HepG2 (cell line): Measurements from ENCODE around the gene BID. TPM values are rescaled to one million over a fixed set of nuclear protein-coding genes. Genes with fewer than 3 reads are reported as not detected.

ENCODE experiments used
- CBX1 ChIP-seq: IDR thresholded peaks from one replicate; pipeline ENCODE4 v1.6.1; 2016; ENCODE audit warnings: antibody characterized with exemption, low read depth
- CEBPB ChIP-seq: IDR thresholded peaks from 2 replicates; pipeline ENCODE4 v1.6.1; 2011; ENCODE audit warnings: low read depth, low read length, improper control_type of control experiment, borderline replicate concordance
- ELF1 ChIP-seq: sonication (generic); formaldehyde crosslinking; IDR thresholded peaks from 2 replicates; pipeline ENCODE4 v1.4.0; 2020; ENCODE audit warnings: missing genetic modification reagents
- FOSL2 ChIP-seq: sonication (generic); formaldehyde crosslinking; IDR thresholded peaks from 2 replicates; pipeline ENCODE4 v1.4.0; 2020; ENCODE audit warnings: missing genetic modification reagents
- FOXA3 ChIP-seq: IDR thresholded peaks from 2 replicates; pipeline ENCODE4 v1.6.1; 2016; ENCODE audit warnings: missing genetic modification reagents, missing compliant biosample characterization
- HMGA1 ChIP-seq: sonication (generic); formaldehyde crosslinking; conservative IDR thresholded peaks from 2 replicates; pipeline ENCODE4 v1.4.0; 2020; ENCODE audit warnings: missing genetic modification reagents
- MIER2 ChIP-seq: IDR thresholded peaks from 2 replicates; pipeline ENCODE4 v1.6.1; 2016; ENCODE audit warnings: missing biosample characterization, missing genetic modification reagents
- NFE2 ChIP-seq: sonication (generic); formaldehyde crosslinking; IDR thresholded peaks from 2 replicates; pipeline ENCODE4 v1.4.0; 2020; ENCODE audit warnings: missing genetic modification reagents
- SMYD3 ChIP-seq: sonication (generic); formaldehyde crosslinking; IDR thresholded peaks from 2 replicates; pipeline ENCODE4 v1.8.1; 2023; ENCODE audit warnings: mild to moderate bottlenecking, missing genetic modification reagents
- TP53 ChIP-seq: sonication (generic); formaldehyde crosslinking; conservative IDR thresholded peaks from 2 replicates; pipeline ENCODE4 v1.4.0; 2020; ENCODE audit warnings: missing genetic modification reagents
- ZNF205 ChIP-seq: IDR thresholded peaks from 2 replicates; pipeline ENCODE4 v1.6.1; 2018; ENCODE audit warnings: missing biosample characterization, missing genetic modification reagents
- ZSCAN9 ChIP-seq: IDR thresholded peaks from 2 replicates; pipeline ENCODE4 v1.6.1; 2016; ENCODE audit warnings: borderline replicate concordance
- polyA plus RNA-seq, 8 experiments: library from polyadenylated mRNA; depleted of rRNA in 3 of 8; stranded (reverse) in 7 of 8; unstranded in 1 of 8; fragments of >200 nt; fragmentation: Illumina TruSeq in 4 of 8; extraction: Trizol in 4 of 8; gene quantifications; 2 replicates each; pipeline versions ENCODE4 v1.2.1 to v1.2.3, GENCODE V29; 2011 to 2016; ENCODE audit warnings: low read depth in 4 of 8, missing spikeins in 1 of 8, mixed read lengths in 1 of 8; ENCODE audit not compliant: insufficient read depth in 1 of 8
- total RNA-seq, 5 experiments: library from RNA; depleted of rRNA; stranded (reverse); fragments of >200 nt; fragmentation: Illumina TruSeq; extraction: Trizol; gene quantifications; 2 replicates each; pipeline ENCODE4 v1.2.3, GENCODE V29; 2016; ENCODE audit warnings: low read depth in 1 of 5
- TF ChIP-seq, protein P1 (sequence below): IDR thresholded peaks from 2 replicates; pipeline ENCODE4 v1.6.1; 2016; ENCODE audit warnings: missing compliant biosample characterization, missing genetic modification reagents, borderline replicate concordance
- TF ChIP-seq, protein P2 (sequence below): sonication (generic); formaldehyde crosslinking; IDR thresholded peaks from 2 replicates; pipeline ENCODE4 v1.4.0; 2020; ENCODE audit warnings: missing genetic modification reagents
- TF ChIP-seq, protein P3 (sequence below): sonication (generic); formaldehyde crosslinking; IDR thresholded peaks from 2 replicates; pipeline ENCODE4 v1.4.0; 2020; ENCODE audit warnings: mild to moderate bottlenecking, missing genetic modification reagents
- TF ChIP-seq, protein P4 (sequence below): sonication (generic); formaldehyde crosslinking; IDR thresholded peaks from 2 replicates; pipeline ENCODE4 v1.4.0; 2020; ENCODE audit warnings: mild to moderate bottlenecking, missing genetic modification reagents
- TF ChIP-seq, protein P5 (sequence below): IDR thresholded peaks from 2 replicates; pipeline ENCODE4 v1.6.1; 2016; ENCODE audit warnings: missing compliant biosample characterization, missing genetic modification reagents, borderline replicate concordance
- TF ChIP-seq, protein P6 (sequence below): sonication (generic); formaldehyde crosslinking; IDR thresholded peaks from 2 replicates; pipeline ENCODE4 v1.5.0; 2020; ENCODE audit warnings: mild to moderate bottlenecking, missing genetic modification reagents, borderline replicate concordance

Gene BID
- total and polyA plus RNA-seq, 2 of the 13 experiments (the other 11 are each of a cell fraction or from before 2014, with no cell fraction given) = 35.3 to 51.7 TPM

DNA sequence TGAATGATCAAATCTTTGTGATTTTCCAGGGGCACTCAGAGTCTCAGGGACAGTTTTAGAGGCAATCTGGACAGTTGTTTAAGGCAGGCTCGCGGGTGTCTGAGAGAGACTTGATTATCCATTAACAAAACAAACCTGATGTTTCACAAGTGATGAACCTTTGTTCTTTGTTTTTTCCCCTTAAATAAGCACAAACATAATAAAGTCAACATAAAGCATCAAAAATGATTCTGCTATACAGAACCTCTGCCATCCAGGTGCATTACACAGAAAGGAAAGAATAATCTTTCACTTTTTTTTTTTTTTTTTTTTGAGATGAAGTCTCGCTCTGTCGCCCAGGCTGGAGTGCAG is 13.2 kb downstream of the BID start (continued):
- TF ChIP-seq, protein P1, sequence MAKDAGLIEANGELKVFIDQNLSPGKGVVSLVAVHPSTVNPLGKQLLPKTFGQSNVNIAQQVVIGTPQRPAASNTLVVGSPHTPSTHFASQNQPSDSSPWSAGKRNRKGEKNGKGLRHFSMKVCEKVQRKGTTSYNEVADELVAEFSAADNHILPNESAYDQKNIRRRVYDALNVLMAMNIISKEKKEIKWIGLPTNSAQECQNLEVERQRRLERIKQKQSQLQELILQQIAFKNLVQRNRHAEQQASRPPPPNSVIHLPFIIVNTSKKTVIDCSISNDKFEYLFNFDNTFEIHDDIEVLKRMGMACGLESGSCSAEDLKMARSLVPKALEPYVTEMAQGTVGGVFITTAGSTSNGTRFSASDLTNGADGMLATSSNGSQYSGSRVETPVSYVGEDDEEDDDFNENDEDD (CRISPR knock-in tag) = no peak
- no peak for TF ChIP-seq HMGA1 (CRISPR knock-in tag)
- TF ChIP-seq NFE2 (CRISPR knock-in tag) = no peak
- no peak for TF ChIP-seq ELF1 (CRISPR knock-in tag)
- TF ChIP-seq ZNF205 (CRISPR knock-in tag) = no peak
- TF ChIP-seq, protein P2, sequence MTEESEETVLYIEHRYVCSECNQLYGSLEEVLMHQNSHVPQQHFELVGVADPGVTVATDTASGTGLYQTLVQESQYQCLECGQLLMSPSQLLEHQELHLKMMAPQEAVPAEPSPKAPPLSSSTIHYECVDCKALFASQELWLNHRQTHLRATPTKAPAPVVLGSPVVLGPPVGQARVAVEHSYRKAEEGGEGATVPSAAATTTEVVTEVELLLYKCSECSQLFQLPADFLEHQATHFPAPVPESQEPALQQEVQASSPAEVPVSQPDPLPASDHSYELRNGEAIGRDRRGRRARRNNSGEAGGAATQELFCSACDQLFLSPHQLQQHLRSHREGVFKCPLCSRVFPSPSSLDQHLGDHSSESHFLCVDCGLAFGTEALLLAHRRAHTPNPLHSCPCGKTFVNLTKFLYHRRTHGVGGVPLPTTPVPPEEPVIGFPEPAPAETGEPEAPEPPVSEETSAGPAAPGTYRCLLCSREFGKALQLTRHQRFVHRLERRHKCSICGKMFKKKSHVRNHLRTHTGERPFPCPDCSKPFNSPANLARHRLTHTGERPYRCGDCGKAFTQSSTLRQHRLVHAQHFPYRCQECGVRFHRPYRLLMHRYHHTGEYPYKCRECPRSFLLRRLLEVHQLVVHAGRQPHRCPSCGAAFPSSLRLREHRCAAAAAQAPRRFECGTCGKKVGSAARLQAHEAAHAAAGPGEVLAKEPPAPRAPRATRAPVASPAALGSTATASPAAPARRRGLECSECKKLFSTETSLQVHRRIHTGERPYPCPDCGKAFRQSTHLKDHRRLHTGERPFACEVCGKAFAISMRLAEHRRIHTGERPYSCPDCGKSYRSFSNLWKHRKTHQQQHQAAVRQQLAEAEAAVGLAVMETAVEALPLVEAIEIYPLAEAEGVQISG = no peak
- no peak for TF ChIP-seq MIER2 (CRISPR knock-in tag)
- TF ChIP-seq CEBPB = peak; percentile 36; the same call in 1 of the 2 replicates
- TF ChIP-seq, protein P3, sequence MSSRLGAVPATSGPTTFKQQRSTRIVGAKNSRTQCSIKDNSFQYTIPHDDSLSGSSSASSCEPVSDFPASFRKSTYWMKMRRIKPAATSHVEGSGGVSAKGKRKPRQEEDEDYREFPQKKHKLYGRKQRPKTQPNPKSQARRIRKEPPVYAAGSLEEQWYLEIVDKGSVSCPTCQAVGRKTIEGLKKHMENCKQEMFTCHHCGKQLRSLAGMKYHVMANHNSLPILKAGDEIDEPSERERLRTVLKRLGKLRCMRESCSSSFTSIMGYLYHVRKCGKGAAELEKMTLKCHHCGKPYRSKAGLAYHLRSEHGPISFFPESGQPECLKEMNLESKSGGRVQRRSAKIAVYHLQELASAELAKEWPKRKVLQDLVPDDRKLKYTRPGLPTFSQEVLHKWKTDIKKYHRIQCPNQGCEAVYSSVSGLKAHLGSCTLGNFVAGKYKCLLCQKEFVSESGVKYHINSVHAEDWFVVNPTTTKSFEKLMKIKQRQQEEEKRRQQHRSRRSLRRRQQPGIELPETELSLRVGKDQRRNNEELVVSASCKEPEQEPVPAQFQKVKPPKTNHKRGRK (CRISPR knock-in tag) = no peak
- TF ChIP-seq, protein P4, sequence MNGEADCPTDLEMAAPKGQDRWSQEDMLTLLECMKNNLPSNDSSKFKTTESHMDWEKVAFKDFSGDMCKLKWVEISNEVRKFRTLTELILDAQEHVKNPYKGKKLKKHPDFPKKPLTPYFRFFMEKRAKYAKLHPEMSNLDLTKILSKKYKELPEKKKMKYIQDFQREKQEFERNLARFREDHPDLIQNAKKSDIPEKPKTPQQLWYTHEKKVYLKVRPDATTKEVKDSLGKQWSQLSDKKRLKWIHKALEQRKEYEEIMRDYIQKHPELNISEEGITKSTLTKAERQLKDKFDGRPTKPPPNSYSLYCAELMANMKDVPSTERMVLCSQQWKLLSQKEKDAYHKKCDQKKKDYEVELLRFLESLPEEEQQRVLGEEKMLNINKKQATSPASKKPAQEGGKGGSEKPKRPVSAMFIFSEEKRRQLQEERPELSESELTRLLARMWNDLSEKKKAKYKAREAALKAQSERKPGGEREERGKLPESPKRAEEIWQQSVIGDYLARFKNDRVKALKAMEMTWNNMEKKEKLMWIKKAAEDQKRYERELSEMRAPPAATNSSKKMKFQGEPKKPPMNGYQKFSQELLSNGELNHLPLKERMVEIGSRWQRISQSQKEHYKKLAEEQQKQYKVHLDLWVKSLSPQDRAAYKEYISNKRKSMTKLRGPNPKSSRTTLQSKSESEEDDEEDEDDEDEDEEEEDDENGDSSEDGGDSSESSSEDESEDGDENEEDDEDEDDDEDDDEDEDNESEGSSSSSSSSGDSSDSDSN = no peak
- TF ChIP-seq CBX1 = no peak
- no peak for TF ChIP-seq ZSCAN9 (CRISPR knock-in tag)
- TF ChIP-seq TP53 = no peak
- TF ChIP-seq FOSL2 (CRISPR knock-in tag) = no peak
- TF ChIP-seq SMYD3 (CRISPR knock-in tag) = no peak
- peak; percentile 59; the same call in 1 of the 2 replicates for TF ChIP-seq FOXA3 (CRISPR knock-in tag)
- TF ChIP-seq, protein P5, sequence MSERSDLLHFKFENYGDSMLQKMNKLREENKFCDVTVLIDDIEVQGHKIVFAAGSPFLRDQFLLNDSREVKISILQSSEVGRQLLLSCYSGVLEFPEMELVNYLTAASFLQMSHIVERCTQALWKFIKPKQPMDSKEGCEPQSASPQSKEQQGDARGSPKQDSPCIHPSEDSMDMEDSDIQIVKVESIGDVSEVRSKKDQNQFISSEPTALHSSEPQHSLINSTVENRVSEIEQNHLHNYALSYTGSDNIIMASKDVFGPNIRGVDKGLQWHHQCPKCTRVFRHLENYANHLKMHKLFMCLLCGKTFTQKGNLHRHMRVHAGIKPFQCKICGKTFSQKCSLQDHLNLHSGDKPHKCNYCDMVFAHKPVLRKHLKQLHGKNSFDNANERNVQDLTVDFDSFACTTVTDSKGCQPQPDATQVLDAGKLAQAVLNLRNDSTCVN = no peak
- TF ChIP-seq, protein P6, sequence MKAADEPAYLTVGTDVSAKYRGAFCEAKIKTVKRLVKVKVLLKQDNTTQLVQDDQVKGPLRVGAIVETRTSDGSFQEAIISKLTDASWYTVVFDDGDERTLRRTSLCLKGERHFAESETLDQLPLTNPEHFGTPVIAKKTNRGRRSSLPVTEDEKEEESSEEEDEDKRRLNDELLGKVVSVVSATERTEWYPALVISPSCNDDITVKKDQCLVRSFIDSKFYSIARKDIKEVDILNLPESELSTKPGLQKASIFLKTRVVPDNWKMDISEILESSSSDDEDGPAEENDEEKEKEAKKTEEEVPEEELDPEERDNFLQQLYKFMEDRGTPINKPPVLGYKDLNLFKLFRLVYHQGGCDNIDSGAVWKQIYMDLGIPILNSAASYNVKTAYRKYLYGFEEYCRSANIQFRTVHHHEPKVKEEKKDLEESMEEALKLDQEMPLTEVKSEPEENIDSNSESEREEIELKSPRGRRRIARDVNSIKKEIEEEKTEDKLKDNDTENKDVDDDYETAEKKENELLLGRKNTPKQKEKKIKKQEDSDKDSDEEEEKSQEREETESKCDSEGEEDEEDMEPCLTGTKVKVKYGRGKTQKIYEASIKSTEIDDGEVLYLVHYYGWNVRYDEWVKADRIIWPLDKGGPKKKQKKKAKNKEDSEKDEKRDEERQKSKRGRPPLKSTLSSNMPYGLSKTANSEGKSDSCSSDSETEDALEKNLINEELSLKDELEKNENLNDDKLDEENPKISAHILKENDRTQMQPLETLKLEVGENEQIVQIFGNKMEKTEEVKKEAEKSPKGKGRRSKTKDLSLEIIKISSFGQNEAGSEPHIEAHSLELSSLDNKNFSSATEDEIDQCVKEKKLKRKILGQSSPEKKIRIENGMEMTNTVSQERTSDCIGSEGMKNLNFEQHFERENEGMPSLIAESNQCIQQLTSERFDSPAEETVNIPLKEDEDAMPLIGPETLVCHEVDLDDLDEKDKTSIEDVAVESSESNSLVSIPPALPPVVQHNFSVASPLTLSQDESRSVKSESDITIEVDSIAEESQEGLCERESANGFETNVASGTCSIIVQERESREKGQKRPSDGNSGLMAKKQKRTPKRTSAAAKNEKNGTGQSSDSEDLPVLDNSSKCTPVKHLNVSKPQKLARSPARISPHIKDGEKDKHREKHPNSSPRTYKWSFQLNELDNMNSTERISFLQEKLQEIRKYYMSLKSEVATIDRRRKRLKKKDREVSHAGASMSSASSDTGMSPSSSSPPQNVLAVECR (CRISPR knock-in tag) = no peak; the same call in 1 of the 2 replicates
